ENCODE results near the gene GPR34.

GPR34 gene

GRCh38 chrX:41732260-41732659, 43.5 kb downstream of the GPR34 start:
- in situ Hi-C loops (cut with MboI; ENCODE audit: low sequenced_read_pairs): no loop called here

- in situ Hi-C loops (cut with MboI; ENCODE audit: low sequenced_read_pairs): no loop called here
These were observed 45.2 kb downstream of the GPR34 start for GRCh38 chrX:41733939-41734338.

- in situ Hi-C loops (cut with MboI; ENCODE audit: low sequenced_read_pairs): no loop called here
These were observed 45.8 kb downstream of the GPR34 start for GRCh38 chrX:41734530-41734929.

- in situ Hi-C loops (cut with MboI; ENCODE audit: low sequenced_read_pairs): no loop called here
These were observed 48.3 kb downstream of the GPR34 start for GRCh38 chrX:41737065-41737464.

GRCh38 chrX:41739871-41740270, 51.1 kb downstream of the GPR34 start:
- in situ Hi-C loops (cut with MboI; ENCODE audit: low sequenced_read_pairs): no loop called here

Measured in HL-60/S4 treated with retinoic acid at 250 ng/mL for 4 days and 3 days (cell line).